Neuronal stem cell (in vitro differentiated cells): ENCODE measurements around the gene RASSF5.
"Not testable (repeated sequence)": the region's sequence is repeated elsewhere in the genome, so short reads cannot be mapped to it uniquely, and the experiment has no call there.

Source experiments
- DNase-seq: peaks from one replicate; pipeline ENCODE4 v3.0.0-alpha.2; 2013; ENCODE audit warnings: low spot score
- H2AFZ ChIP-seq: one replicate; pipeline ENCODE4 v1.6.1; 2013; ENCODE audit warnings: mild to moderate bottlenecking, low read length, inconsistent platforms
- H2AK5ac ChIP-seq: 2 replicates; pipeline ENCODE4 v1.6.1; 2013; ENCODE audit warnings: low read depth, mild to moderate bottlenecking, inconsistent platforms, low read length, moderate library complexity, mixed read lengths
- H2BK120ac ChIP-seq: 2 replicates; pipeline ENCODE4 v1.6.1; 2013; ENCODE audit warnings: low read depth, mild to moderate bottlenecking, inconsistent platforms, low read length, moderate library complexity, mixed read lengths
- H2BK12ac ChIP-seq: one replicate; pipeline ENCODE4 v1.6.1; 2013; ENCODE audit warnings: low read length, inconsistent platforms
- H2BK15ac ChIP-seq: 2 replicates; pipeline ENCODE4 v1.6.1; 2013; ENCODE audit warnings: mild to moderate bottlenecking, low read length, inconsistent platforms, mixed read lengths
- H2BK5ac ChIP-seq: one replicate; pipeline ENCODE4 v1.6.1; 2013; ENCODE audit warnings: inconsistent platforms, mild to moderate bottlenecking, low read length, moderate library complexity
- H3K14ac ChIP-seq: one replicate; pipeline ENCODE4 v1.6.1; 2013; ENCODE audit warnings: low read length, inconsistent platforms
- H3K18ac ChIP-seq: 2 replicates; pipeline ENCODE4 v1.6.1; 2013; ENCODE audit warnings: low read length, inconsistent platforms
- H3K23ac ChIP-seq: 2 replicates; pipeline ENCODE4 v1.6.1; 2013; ENCODE audit warnings: low read depth, mild to moderate bottlenecking, mixed read lengths, low read length, inconsistent platforms; ENCODE audit not compliant: poor library complexity
- H3K27ac ChIP-seq: replicated peaks from 3 replicates; pipeline ENCODE4 v1.5.1; 2013; ENCODE audit warnings: low read length, inconsistent platforms
- H3K27me3 ChIP-seq, 3 experiments: 2 replicates each; pipeline ENCODE4 v1.6.1; 2013; ENCODE audit warnings: low read length in 3 of 3, mild to moderate bottlenecking in 2 of 3, inconsistent platforms in 1 of 3, low read depth in 1 of 3, mixed read lengths in 1 of 3, moderate library complexity in 1 of 3; ENCODE audit not compliant: control insufficient read depth in 3 of 3, insufficient read depth in 3 of 3
- H3K36me3 ChIP-seq, 2 donors: replicated peaks in 1 of 2; 2 replicates each; pipeline ENCODE4 v1.6.1; 2013; ENCODE audit warnings: low read length in 2 of 2; ENCODE audit not compliant: control insufficient read depth in 2 of 2, insufficient read depth in 2 of 2
- H3K4ac ChIP-seq: 2 replicates; pipeline ENCODE4 v1.6.1; 2013; ENCODE audit warnings: inconsistent platforms, mild to moderate bottlenecking, low read length, moderate library complexity
- H3K4me1 ChIP-seq, 2 donors: 1 replicate in 1 of 2; 2 replicates in 1 of 2; pipeline ENCODE4 v1.6.1; 2013; ENCODE audit warnings: low read length in 2 of 2, low read depth in 1 of 2; ENCODE audit not compliant: control insufficient read depth in 2 of 2, insufficient read depth in 1 of 2
- H3K4me2 ChIP-seq: one replicate; pipeline ENCODE4 v1.6.1; 2013; ENCODE audit warnings: mild to moderate bottlenecking, low read length, inconsistent platforms; ENCODE audit not compliant: insufficient read depth, poor library complexity, severe bottlenecking
- H3K4me3 ChIP-seq, 2 donors: 2 replicates each; pipeline ENCODE4 v1.5.1; 2013; ENCODE audit warnings: low read length in 2 of 2, mild to moderate bottlenecking in 2 of 2, inconsistent platforms in 1 of 2, moderate library complexity in 1 of 2
- H3K79me1 ChIP-seq: one replicate; pipeline ENCODE4 v1.6.1; 2013; ENCODE audit warnings: low read depth, mild to moderate bottlenecking, inconsistent platforms, low read length, moderate library complexity
- H3K9ac ChIP-seq: one replicate; pipeline ENCODE4 v1.6.1; 2013; ENCODE audit warnings: mild to moderate bottlenecking, low read depth, low read length, inconsistent platforms; ENCODE audit not compliant: poor library complexity
- H3K9me3 ChIP-seq, 2 donors: replicated peaks in 1 of 2; 2 replicates each; pipeline versions ENCODE3 to v1.6.1; 2013; ENCODE audit warnings: low read length in 2 of 2, mild to moderate bottlenecking in 2 of 2, inconsistent platforms in 1 of 2, low read depth in 1 of 2, mixed read lengths in 1 of 2, moderate library complexity in 1 of 2; ENCODE audit not compliant: control insufficient read depth in 2 of 2, insufficient read depth in 1 of 2
- H4K8ac ChIP-seq: one replicate; pipeline ENCODE4 v1.6.1; 2013; ENCODE audit warnings: low read depth, mild to moderate bottlenecking, inconsistent platforms, low read length, moderate library complexity
- H4K91ac ChIP-seq: one replicate; pipeline ENCODE4 v1.6.1; 2013; ENCODE audit warnings: low read length, low read depth, mild to moderate bottlenecking, inconsistent platforms; ENCODE audit not compliant: poor library complexity
- WGBS, 2 donors: extraction: QIAGEN DNeasy Blood & Tissue Kit; methylation state at CpG; one replicate each; pipeline ENCODE4 v1.1.7; 2013; ENCODE audit warnings: missing lambda C conversion rate in 2 of 2, mixed read lengths in 1 of 2; ENCODE audit not compliant: insufficient read length in 2 of 2, insufficient replicate concordance in 1 of 2; ENCODE audit errors: extremely low coverage in 2 of 2; 5-methylcytosine and 5-hydroxymethylcytosine counted together

RASSF5 gene

GRCh38 chr1:206479183-206480125, 27.9 kb upstream of the RASSF5 start:
- no peak overlapping the region for H4K91ac ChIP-seq
- peak; percentile 76 for DNase-seq
- H3K14ac ChIP-seq, result no peak overlapping the region
- H3K27me3 ChIP-seq, result no peaks in the 10 kb centered on the region
- H2AFZ ChIP-seq, result no peak overlapping the region
- H3K9ac ChIP-seq, result no peak overlapping the region
- H3K23ac ChIP-seq, result peak overlapping the region; percentile 34
- H2BK5ac ChIP-seq, result no peak overlapping the region
- no peak overlapping the region for H3K4me3 ChIP-seq
- WGBS, 2 donors, result no CpG with 5 or more reads among the region's 14 CpGs
- H2BK120ac ChIP-seq, result no peak overlapping the region
- H3K79me1 ChIP-seq, result no peaks in the 10 kb centered on the region
- no peak overlapping the region for H3K4ac ChIP-seq
- no peak overlapping the region for H3K4me2 ChIP-seq
- H2BK12ac ChIP-seq, result no peak overlapping the region
- H3K18ac ChIP-seq, result peak overlapping the region; percentile 70
- H3K27ac ChIP-seq, result no peak overlapping the region
- H4K8ac ChIP-seq, result no peak overlapping the region
- H3K4me1 ChIP-seq, result no peaks in the 10 kb centered on the region
- no peaks in the 10 kb centered on the region for H3K9me3 ChIP-seq
- no peaks in the 10 kb centered on the region for H3K36me3 ChIP-seq
- H2AK5ac ChIP-seq, result peak overlapping the region; percentile 53
- no peak overlapping the region for H2BK15ac ChIP-seq

GRCh38 chr1:206480211-206480610, 27.1 kb upstream of the RASSF5 start:
- no peak overlapping the region for H3K27ac ChIP-seq
- H2BK5ac ChIP-seq, result no peak overlapping the region
- H3K9ac ChIP-seq, result no peak overlapping the region
- H3K4me3 ChIP-seq, result no peak overlapping the region
- peak overlapping the region; percentile 67 for H2AK5ac ChIP-seq
- H3K23ac ChIP-seq, result no peak overlapping the region
- H3K4ac ChIP-seq, result no peak overlapping the region
- H3K14ac ChIP-seq, result peak overlapping the region; percentile 73
- no peaks in the 10 kb centered on the region for H3K4me1 ChIP-seq
- H3K27me3 ChIP-seq, result no peaks in the 10 kb centered on the region
- no peak overlapping the region for H3K4me2 ChIP-seq
- no peak overlapping the region for H4K91ac ChIP-seq
- H3K36me3 ChIP-seq, result no peaks in the 10 kb centered on the region
- no peaks in the 10 kb centered on the region for H3K9me3 ChIP-seq
- no peak overlapping the region for H3K18ac ChIP-seq
- no CpG with 5 or more reads among the region's 8 CpGs for WGBS, 2 donors
- H2BK12ac ChIP-seq, result no peak overlapping the region
- no peaks in the 10 kb centered on the region for H3K79me1 ChIP-seq
- no peak overlapping the region for H2BK120ac ChIP-seq
- no peak overlapping the region for H2BK15ac ChIP-seq
- no peak overlapping the region for H2AFZ ChIP-seq
- DNase-seq, result no peak
- no peak overlapping the region for H4K8ac ChIP-seq

- no peak overlapping the region for H3K4me2 ChIP-seq
- no peaks in the 10 kb centered on the region for H3K27me3 ChIP-seq
- no peak overlapping the region for H3K9ac ChIP-seq
- H4K91ac ChIP-seq, result no peak overlapping the region
- no peaks in the 10 kb centered on the region for H3K4me1 ChIP-seq
- no peaks in the 10 kb centered on the region for H3K9me3 ChIP-seq
- no peak overlapping the region for H2BK120ac ChIP-seq
- H3K14ac ChIP-seq, result no peak overlapping the region
- no peak overlapping the region for H2AFZ ChIP-seq
- H3K27ac ChIP-seq, result no peak overlapping the region
- H3K18ac ChIP-seq, result no peak overlapping the region
- no peak overlapping the region for H2BK15ac ChIP-seq
- no peaks in the 10 kb centered on the region for H3K79me1 ChIP-seq
- no peak overlapping the region for H3K4me3 ChIP-seq
- H2BK12ac ChIP-seq, result no peak overlapping the region
- H2BK5ac ChIP-seq, result no peak overlapping the region
- H3K36me3 ChIP-seq, result no peaks in the 10 kb centered on the region
- no peak overlapping the region for H3K4ac ChIP-seq
- no peak overlapping the region for H2AK5ac ChIP-seq
- WGBS, 2 donors, result no CpG with 5 or more reads among the region's 2 CpGs
- H3K23ac ChIP-seq, result no peak overlapping the region
- no peak overlapping the region for H4K8ac ChIP-seq
- no peak for DNase-seq
These were observed 24.7 kb upstream of the RASSF5 start for GRCh38 chr1:206482611-206483010.

- not testable (repeated sequence) for H2AK5ac ChIP-seq, H2BK5ac ChIP-seq, H3K4me1 ChIP-seq, H3K9ac ChIP-seq, H3K4ac ChIP-seq, H3K14ac ChIP-seq, H4K91ac ChIP-seq, H3K18ac ChIP-seq, H2BK12ac ChIP-seq, H3K23ac ChIP-seq, DNase-seq, H2BK15ac ChIP-seq, H3K9me3 ChIP-seq, H3K27ac ChIP-seq, H3K79me1 ChIP-seq, H3K27me3 ChIP-seq, H3K36me3 ChIP-seq, H3K4me3 ChIP-seq, H2AFZ ChIP-seq, H4K8ac ChIP-seq, H2BK120ac ChIP-seq, H3K4me2 ChIP-seq
- no CpG with 5 or more reads among the region's 1 CpG for WGBS, 2 donors
These were observed 23.5 kb upstream of the RASSF5 start for GRCh38 chr1:206483864-206484263.
